AG04450 (cell line): ENCODE results near the gene DEFB113. TPM values are rescaled to one million over a fixed set of nuclear protein-coding genes. Genes with fewer than 3 reads are reported as not detected.

ENCODE experiments used
- CTCF ChIA-PET: fragments of 300-600, 350-600 bp; formaldehyde crosslinking; extraction: SDS; loops from one replicate; lab custom pipeline; 2022; ENCODE audit warnings: antibody characterized with exemption, inconsistent platforms; lab: Charles Lee
- POLR2A ChIA-PET: fragments of 350-600 bp; formaldehyde crosslinking; extraction: SDS; loops from one replicate; lab custom pipeline; 2021; ENCODE audit warnings: antibody characterized with exemption, inconsistent platforms; lab: Yijun Ruan, JAX
- DNase-seq: peaks from one replicate; pipeline ENCODE4 v3.0.0-alpha.2; 2011; ENCODE audit warnings: low read depth, low spot score
- H3K27ac ChIP-seq: one replicate; pipeline ENCODE4 v1.5.1; 2012; ENCODE audit warnings: low read depth, low read length, control low read depth
- H3K27me3 ChIP-seq: one replicate; pipeline ENCODE4 v1.6.0; 2012; ENCODE audit warnings: low read length; ENCODE audit not compliant: control insufficient read depth, insufficient read depth
- H3K4me3 ChIP-seq: 2 replicates; pipeline ENCODE4 v1.5.1; 2011; ENCODE audit warnings: mild to moderate bottlenecking, low read depth, low read length, control low read depth
- H3K9me3 ChIP-seq: 2 replicates; pipeline ENCODE4 v1.5.1; 2012; ENCODE audit warnings: low read length; ENCODE audit not compliant: control insufficient read depth, insufficient read depth
- CTCF ChIP-seq: IDR thresholded peaks from 2 replicates; pipeline ENCODE4 v1.5.1; 2011; ENCODE audit warnings: low read depth, low read length, control low read depth, inconsistent platforms
- polyA minus RNA-seq: library from RNA; depleted of rRNA, polyadenylated mRNA; stranded (reverse); fragments of >200 nt; gene quantifications from 2 replicates; pipeline ENCODE4 v1.2.3, GENCODE V29; 2011; rRNA and poly(A)+ RNA removed
- polyA plus RNA-seq: library from polyadenylated mRNA; depleted of rRNA; stranded (reverse); fragments of >200 nt; gene quantifications from 2 replicates; pipeline ENCODE4 v1.2.3, GENCODE V29; 2011; rRNA removed

DEFB113 gene
- polyA plus RNA-seq: not detected in 2 replicates
- polyA minus RNA-seq: not detected in 2 replicates

GRCh38 chr6:49969605-49970004, at the start of gene DEFB113:
DEFB113 (minus strand) TSS chr6:49969625; CDS start chr6:49969625, 0 bp downstream.
- no peak within 1 kb of the TSS for H3K27ac ChIP-seq
- ChIA-PET CTCF (no interaction called here), POLR2A (no interaction called here)
- no peak for TF ChIP-seq CTCF
- H3K9me3 ChIP-seq: no peaks in the 10 kb centered on the region
- H3K4me3 ChIP-seq: no peak within 1 kb of the TSS
- no peaks in the 10 kb centered on the region for H3K27me3 ChIP-seq
- DNase-seq: no peak

- CTCF ChIA-PET: no interaction called here
- Histone ChIP-seq H3K27me3 (no peaks in the 10 kb centered on the region), H3K4me3 (no peak overlapping the region), H3K9me3 (no peaks in the 10 kb centered on the region), H3K27ac (no peak overlapping the region)
- no peak for TF ChIP-seq CTCF
- DNase-seq: no peak
- POLR2A ChIA-PET: no interaction called here
These were observed 38.4 kb upstream of the DEFB113 start for GRCh38 chr6:50007819-50008218.

- ChIA-PET POLR2A (no interaction called here), CTCF (no interaction called here)
- Histone ChIP-seq H3K27ac (no peak overlapping the region), H3K9me3 (no peaks in the 10 kb centered on the region), H3K27me3 (no peaks in the 10 kb centered on the region), H3K4me3 (no peak overlapping the region)
- no peak for TF ChIP-seq CTCF
- DNase-seq: no peak
These were observed 33.7 kb upstream of the DEFB113 start for GRCh38 chr6:50003139-50003538.

- ChIA-PET POLR2A (no interaction called here), CTCF (no interaction called here)
- Histone ChIP-seq H3K9me3 (no peaks in the 10 kb centered on the region), H3K27ac (no peak overlapping the region), H3K27me3 (no peaks in the 10 kb centered on the region), H3K4me3 (no peak overlapping the region)
- no peak for TF ChIP-seq CTCF
- DNase-seq: no peak
These were observed 25.9 kb upstream of the DEFB113 start for GRCh38 chr6:49995278-49995677.

GRCh38 chr6:49988900-49989299, 19.5 kb upstream of the DEFB113 start:
- Histone ChIP-seq H3K27ac (no peak overlapping the region), H3K9me3 (no peaks in the 10 kb centered on the region), H3K27me3 (no peaks in the 10 kb centered on the region), H3K4me3 (no peak overlapping the region)
- POLR2A ChIA-PET: no interaction called here
- TF ChIP-seq CTCF: no peak
- no peak for DNase-seq
- CTCF ChIA-PET: no interaction called here
